ENCODE data around the gene FAM9C.
"Not testable (repeated sequence)": the region's sequence is repeated elsewhere in the genome, so short reads cannot be mapped to it uniquely, and the experiment has no call there.

The FAM9C gene

DNA sequence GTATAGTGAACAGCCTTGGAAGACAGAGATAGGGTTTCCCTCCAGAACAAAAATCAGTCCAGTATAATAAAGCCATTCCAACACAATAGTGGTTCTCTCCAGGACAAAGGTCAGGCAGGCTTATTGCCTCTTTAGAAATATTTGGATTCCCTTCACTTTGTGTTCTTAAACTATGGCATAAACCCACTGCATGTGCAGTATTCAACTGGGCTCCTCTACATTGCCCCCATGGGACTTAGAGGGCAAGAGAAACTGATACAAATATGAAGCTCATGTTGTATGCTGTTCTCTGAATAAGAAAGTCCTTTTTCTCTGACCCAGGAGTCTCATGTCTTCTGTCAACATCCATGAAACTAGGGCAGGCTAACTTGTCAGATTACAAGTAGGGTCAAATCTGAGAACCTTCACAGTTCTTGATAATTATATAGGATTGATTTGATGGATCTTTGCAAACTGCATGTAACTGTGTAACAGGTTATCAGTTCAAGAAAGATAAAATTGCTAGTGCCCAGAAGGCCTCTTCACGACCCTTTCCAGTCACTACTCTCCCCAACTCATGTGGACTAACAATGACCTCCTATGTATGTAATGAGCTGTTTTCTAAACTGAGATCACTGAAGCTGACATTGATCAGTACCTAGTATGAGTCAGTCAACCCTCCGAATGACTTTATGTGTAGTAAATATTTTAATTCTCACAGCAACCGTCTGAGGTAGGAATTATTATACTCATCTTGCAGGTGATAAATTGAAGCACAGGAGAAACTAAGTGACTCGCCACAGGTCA is 31.9 kb upstream of the FAM9C start:
- DNase-seq = no peak

DNA sequence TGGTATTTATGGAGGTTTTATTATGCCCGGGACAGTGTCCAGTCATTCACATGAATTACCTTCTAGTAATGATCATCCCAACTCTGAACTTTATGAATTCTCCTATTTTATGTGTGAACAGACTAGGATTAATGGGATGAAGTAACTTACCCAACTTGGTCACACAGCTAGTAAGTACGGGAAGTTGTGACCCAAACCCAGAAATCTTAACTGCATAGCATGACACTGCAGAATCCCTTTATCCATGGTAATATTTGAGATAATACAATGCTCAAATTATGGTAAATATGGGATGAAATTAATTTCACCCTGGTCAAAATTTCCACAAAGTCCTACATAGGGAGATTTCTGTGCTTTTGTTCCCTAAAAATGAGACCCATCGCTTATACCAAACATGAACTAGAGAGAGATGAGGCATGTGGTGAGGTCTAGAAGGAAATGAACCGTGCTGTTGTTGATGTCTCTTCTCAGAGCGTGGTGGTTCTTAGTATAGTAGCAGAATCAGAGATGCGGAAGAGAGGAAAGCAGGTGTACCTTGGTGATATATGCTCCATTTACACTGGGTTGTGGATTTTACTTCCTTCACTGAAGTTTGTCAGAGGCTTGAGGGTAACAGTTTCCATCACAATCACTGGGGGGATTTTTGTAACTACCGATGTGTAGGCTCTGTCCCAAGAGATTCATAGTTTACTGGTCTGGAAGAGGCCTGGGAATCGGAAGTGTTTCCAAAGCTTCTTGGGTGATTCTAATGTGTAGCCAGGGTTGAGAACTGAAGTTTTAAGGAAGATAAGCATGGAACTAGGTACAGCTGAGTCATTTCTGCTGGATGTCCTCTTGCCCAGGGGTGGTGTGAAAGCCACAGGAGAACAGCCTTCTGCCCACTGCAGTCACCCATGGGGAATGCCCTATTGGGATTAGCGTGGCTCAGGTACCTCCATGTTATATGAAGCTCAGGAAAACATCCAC is 30.2 kb upstream of the FAM9C start:
- peak in 1 of 2 donors; percentile 44 for DNase-seq

DNA sequence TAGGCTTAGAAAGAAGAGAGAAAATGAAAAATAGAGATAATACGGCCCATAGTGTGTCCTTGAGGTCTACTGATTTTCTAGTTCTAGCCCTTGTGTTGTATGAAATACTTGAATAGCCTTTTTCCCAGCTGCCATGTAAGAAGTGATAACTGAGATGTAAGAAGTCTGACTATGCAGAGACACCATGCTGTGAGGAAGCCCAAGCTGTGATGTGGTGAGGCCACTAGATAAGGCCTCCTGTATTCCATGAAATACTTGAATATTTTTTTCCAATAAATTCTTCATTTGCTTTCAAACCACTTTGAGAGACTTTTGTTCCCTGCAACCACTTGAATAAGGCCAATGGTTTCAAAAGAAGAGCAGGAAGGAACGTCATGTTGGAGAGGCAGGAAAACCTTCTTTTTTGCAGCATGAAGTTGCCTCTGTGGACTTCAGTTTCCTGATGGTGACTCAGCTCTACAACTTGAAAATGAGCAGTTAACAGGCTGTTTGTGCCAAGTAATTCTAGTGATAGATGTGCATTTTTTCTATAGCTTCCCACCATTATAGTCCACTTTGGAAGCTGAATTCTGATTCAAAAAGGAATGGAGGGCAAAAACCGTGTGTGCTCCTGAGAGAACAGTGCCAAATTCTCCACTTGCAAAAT is 25.5 kb upstream of the FAM9C start:
- no peak for DNase-seq

DNA sequence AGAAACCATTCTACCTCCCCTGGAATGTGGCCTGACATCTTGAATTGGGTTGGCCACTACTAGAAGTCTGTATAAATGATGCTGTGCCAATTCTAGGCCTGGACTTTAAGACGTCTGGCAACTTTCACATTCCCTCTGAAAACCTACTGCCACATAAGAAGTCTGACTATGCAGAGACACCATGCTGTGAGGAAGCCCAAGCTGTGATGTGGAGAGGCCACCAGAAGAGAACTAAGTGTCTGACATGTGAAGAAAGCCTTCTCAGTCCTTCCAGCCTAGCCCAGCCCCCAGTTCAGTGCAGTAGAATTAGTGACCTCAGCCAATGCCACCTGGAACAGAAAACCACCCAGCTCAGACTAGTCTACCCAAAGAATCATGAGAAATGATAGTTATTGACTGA is 24.2 kb upstream of the FAM9C start:
- DNase-seq = no peak

DNA sequence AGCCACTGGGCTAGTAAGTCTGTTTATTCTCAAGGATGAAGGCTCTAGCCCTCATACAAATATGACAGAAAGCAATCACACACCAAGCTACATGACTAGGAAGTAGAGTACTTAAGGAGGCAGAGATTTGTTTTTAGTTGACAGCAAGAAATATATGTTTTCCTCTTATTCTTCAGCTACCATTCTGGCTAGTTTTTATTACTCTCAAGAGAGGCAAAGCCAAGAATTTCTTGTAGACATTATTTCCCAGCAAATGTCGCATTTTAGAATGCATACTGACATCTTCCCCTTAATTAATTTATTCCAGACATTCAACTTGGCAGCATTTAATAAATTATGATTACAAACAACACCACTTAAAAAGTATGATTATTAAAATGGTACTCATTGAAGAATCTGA is 23.4 kb upstream of the FAM9C start:
- no peak for DNase-seq

DNA sequence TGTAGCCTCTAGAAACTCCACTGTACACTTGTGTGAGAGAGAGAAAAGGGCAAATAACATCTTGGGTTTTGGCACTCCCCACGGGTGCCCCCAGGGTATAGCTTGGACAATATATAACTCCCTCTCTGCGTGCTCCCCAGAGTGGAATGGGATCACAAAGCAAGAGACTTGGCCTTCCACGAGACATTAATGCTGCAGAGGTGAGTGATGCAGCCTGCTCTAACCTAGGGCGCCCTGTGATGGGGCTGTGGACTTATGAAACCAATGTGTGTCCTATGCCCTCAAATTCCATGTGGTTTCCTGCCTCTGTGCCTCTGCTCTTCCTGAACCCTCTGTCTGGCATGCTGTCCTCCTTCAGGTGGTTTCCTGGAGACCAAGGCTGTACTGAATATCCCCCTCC is 22.0 kb upstream of the FAM9C start:
- no peak for DNase-seq

DNA sequence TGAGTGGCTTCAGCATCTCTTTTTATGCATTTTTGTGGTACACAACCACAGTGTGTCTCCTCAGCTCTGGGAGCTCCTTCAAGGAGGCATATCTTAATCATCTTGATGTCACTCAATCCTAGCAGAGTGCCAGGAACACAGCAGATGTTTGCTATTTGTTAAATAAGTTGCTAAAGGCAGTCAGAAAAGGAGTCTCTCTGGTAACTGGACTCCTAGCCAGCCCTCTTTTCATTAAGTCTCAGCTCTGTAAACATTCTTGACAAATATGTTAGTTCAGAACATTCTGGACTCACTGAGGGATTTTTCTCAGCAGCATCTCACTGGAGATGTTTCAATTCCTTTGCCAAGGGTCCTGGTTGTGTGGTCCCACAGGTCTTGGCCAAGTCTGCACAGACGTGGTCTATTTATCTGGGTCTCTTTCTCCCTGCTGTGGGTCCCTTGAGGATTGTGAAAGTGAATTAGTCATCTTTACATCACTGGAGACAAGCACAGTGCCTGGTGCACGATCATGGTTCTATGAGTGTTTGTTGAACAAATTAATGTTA is 20.3 kb upstream of the FAM9C start:
- DNase-seq = no peak

DNA sequence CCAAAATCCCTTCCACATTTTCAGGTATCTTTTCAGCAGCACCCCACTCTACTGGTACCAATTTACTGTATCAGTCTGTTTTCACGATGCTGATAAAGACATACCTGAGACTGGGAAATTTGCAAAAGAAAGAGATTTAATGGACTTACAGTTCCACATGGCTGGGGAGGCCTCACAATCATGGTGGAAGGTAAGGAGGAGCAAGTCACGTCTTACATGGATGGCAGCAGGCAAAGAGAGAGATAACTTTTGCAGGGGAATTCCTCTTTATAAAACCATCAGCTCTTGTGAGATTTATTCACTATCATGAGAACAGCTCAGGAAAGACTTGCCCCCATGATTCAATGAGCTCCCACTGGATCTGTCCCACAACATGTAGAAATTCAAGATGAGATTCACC is 18.7 kb upstream of the FAM9C start:
- not testable (repeated sequence) for DNase-seq

DNA sequence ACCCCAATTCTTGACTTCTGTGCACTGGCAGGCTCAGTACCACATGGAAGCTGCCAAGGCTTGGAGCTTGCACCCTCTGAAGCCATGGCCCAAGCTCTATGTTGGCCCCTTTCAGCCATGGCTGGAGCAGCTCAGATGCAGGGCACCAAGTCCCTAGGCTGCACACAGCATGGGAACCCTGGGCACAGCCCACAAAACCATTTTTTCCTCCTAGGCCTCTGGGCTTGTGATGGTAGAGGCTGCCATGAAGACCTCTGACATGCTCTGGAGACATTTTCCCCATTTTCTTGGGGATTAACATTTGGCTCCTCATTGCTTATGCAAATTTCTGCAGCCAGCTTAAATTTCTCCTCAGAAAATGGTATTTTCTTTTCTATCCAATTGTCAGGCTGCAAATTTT is 17.9 kb upstream of the FAM9C start:
- not testable (repeated sequence) for DNase-seq

DNA sequence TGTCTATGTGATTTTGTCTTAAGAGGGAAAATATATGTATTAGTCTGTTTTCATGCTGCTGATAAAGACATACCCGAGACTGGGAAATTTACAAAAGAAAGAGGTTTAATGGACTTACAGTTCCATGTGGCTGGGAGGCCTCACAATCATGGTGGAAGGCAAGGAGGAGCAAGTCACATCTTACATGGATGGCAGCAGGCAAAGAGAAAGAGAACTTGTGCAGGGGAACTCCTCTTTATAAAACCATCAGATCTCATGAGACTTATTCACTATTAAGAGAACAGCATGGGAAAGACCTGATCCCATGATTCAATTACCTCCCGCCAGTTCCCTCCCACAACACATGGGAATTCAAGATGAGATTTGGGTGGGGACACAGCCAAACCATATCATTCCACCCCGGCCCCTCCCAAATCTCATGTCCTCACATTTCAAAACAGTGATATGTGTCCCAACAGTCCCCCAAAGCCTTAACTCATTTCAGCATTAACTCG is 16.8 kb upstream of the FAM9C start:
- DNase-seq = not testable (repeated sequence)

DNA sequence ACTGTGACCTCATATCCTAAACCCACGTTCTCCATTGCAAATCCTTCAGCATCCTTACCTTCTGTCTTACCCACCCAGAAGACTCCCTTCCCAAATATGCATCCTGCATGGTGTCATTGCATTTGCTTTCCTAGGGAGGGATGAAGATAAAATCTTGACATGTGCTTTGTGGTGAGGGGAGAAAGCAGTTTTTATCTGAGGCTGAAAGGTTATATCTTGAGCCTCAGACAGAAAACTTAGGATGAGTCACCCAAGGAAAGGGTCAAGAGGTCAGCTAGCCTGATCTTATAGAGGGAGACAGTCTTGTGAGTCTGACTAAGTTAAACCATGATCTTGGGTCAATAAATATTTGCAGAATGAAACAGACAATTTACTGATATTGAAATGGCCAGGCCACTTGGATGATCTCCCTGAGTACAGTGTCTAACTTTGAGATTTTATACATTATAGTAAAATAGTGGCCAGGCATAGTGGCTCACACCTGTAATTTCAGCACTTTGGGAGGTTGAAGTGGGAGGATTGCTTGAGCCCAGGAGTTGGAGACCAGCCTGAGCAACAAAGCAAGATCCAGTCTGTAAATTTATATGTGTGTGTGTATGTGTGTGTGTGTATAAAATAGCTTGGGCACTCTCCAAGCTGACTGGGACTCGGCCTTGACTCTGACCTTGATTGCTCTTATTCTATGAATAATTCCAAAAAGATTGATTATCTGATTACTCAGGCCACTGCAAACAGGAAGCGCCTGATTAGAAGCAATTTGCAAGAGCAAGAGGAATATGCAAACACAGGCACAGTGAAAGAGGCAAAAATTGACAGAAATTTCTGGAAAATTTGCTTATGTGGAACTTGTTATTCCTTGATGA is 15.4 kb upstream of the FAM9C start:
- no peak for DNase-seq

DNA sequence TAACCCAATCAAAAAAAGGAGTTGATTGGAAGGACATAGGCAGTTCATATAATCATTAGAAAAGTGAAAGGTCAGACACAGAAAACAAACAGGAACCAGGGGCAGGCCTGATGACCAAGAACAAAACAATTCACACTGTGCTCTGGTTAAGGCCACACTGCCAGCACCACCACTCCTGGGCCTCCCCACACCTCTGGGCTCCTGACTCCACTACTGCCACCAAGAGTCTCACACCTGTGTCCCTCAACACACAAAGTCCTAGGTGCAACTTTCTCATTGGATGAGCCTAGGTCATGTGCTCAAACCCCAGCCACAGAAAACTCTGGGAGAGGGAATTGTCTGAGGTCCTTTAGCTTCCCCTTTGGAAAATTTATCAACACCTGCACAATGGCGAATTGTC is 11.1 kb upstream of the FAM9C start:
- DNase-seq = no peak

DNA sequence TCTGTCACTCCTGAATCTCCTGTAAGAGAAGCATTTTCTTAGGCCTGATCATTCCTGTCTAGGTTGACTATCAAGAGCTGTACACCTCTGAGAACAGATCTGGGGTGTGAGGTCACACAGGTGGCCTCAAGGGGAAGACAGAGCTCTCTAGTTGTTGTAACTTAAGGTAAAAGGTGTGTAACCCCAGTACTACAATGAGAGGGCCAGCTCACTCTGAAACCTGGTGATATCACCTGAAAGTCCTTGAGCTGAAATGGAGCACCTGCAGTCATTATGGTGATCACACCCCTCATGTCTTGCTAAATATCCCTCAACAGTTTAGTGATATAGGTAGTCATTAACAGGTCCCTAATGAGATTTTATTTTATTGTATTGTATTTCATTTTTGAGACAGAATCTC is 8.8 kb upstream of the FAM9C start:
- no peak for DNase-seq

DNA sequence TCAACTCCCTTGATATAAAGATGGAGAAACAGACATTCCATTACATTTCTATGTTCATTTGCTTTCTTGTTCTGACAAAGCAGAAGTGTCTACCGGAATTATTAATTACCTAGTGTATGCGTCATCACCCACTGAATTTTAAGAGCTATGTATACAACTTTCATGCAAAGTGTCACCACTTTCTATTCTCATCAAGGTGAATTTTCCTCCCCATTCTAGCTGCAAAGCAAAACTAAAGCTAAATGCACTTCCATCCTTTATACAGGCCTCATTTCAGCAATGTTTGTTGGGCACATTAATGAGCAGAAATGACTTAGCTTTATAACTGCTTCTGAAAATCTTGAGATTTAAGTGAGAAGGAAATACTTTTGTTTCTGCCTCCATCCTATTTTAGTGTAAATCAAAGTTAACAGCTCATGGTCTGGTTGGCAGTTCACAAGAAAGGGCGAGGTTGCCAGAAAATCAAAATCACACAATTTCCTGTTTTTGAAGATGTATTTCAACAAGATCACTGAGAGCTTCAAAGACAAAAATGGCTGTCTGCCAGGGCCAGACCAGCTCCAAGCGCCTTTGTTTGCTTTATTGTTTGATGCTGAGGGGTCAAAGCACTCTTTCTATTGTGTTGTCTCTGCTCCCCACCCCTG is 7.2 kb upstream of the FAM9C start:
- DNase-seq = peak; percentile 73 to 81

DNA sequence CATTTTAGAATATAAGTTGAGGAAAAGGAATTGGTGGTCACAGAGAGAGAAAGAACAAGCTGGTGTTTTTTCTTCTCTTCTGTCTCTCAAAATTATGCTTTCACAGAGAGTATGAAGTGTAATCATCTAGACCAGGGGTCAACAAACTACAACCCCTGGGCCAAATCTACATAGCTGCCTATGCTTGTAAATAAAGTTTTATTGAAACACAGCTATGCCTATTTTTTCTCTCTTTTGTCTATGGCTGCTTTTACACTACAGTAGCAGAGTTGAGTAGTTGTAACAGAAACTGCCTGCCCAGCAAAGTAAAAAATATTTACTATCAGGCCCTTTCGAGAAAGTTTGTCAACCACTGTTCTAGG is 6.7 kb upstream of the FAM9C start:
- no peak for DNase-seq

DNA sequence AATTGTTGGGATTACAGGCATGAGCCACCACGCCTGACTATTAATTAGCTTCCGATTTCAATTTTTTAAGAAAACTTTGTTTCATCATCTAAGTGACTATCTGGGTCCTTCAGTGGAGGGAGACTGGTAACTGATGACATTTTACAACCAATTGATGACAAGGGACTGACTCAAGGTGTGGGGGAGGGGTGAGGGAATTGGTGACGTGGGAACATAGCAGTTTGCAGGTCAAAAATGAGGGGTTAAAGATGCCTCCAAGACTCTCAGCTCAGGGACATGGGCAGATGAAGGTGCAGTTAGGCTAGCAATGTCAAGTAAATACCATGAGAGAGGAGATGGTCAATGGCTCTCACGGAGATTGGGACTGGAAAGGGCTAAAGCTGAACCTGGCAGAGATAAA is 5.7 kb upstream of the FAM9C start:
- no peak for DNase-seq

DNA sequence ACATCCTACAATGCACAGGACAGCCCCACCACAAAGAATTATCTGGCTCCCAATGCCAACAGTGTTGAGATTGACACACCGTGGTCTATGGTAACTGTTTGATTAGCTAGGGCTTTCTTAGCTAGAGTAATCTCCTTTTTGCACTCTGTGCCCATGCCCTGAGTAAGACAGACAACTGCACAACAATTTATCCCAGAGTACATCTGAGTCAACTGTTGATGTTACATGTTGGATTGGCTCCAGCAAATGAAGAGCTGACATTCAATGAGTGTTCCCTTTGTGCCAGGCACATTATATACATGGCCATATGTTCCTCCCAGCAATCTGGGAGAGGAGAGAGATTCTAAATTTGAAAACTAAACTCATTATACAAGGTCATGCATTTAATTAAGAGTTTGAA is 3.9 kb upstream of the FAM9C start:
- no peak for DNase-seq

DNA sequence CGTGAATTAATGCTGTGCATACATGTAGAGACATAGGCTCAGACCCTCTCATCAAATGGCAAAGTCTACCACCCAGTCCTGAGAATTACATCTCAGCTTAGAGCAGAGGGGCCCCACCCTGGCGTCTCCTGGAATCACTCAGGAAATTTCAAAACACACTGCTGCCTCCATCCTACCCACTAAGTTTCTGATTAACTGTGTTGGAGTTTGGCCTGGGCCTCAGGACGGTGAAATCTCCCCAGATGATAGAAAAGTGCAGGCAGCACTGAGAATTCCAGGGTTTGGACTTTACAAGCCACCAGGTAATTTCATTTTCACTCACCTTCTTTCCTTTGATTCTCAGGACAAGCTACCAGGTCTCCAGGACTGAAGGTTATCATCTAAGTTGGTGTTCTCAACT is 3.3 kb upstream of the FAM9C start:
- no peak for DNase-seq

DNA sequence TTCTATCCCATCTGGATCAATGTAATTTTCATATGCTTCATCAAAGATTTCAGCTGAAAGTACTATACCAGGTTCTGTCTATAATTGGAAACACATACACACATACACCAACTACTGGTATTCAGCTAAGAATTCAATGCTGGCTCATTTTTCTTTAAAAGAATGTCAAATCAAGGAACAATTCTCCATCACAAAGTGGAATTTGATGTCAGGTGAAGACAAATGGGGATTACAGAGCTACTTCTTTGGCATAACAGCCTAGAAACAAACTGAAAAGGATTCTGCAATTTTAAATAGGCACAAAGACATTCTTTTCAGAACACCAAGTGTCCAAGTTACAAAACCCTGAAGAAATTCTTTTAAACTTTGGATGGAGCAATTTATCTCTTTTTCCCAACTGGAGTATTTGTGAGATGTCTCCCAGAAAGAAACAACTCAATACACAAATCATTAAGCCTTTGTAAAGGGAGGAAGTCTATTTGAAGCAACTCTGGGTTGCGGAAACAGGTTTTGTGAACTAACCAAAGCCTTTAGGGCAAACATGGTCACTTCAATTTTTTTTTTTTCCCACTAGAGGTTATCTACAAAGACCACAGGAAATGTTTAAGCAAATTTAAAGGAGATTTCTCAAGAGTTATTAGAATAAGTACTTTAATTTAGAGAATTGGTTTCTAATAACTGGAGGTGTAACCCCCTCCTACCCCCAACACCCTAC is 1.9 kb upstream of the FAM9C start:
- no peak for DNase-seq

DNA sequence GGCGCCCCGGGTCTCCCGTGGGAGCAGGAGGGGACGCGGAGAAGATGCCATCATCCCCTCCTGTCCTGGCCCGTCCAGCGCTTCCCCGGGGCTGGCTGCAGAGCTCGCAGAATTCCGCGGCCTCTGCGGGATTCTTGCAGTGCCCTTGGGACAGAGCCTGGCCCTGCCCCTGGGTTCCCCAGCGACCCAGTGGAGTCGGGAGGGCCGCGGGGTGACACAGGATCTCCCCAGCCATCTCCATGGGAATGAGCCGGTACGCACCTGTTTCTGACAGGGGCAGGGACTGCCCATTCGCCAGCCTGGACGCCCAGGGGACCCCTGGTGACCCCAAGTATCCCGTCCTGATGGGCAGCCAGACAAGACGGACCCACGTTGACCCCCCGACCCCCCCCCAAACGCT is 482 bp downstream of the FAM9C start:
- DNase-seq = no peak

DNA sequence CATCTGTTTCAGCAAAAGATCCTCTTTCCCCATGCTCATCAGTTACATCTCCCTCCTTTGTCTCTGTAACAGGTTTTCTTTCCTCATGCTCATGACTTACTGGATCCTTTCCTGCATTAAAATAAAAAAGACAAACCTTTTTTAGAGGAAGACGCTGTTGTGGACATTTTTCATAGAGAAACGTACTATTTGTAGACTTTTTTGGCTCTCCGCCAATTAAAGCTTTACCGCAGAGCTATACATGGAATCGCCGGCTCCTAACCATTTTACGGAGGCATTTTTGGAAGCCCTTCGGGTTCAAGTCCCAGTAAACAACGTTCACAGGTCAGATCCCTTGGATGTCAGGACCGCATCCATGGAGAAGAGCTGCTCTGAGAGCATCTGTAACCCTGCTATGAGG is 1.3 kb downstream of the FAM9C start:
- DNase-seq = no peak
